GM12878 (cell line): Measurements from ENCODE around the gene EFHD2. TPM values are rescaled to one million over a fixed set of nuclear protein-coding genes. Genes with fewer than 3 reads are reported as not detected.
"Not testable (repeated sequence)": the region's sequence is repeated elsewhere in the genome, so short reads cannot be mapped to it uniquely, and the experiment has no call there.

Experiments used
- ATAC-seq: fragments of 200-7000 bp; cut with Tn5 transposase; 3 replicates; pipeline ENCODE4 v1.9.1; 2020; ENCODE audit warnings: mild to moderate bottlenecking, moderate library complexity
- BruUV-seq: library from RNA; stranded (reverse); fragments of 400-500 nt; replicated peaks from 2 replicates; lab custom pipeline; 2021; lab: Mats Ljungman, UMichigan
- CTCF ChIA-PET: fragments of 300-600 bp; sonication (Branson Sonifier 250); formaldehyde crosslinking; extraction: SDS; loops from one replicate; lab custom pipeline; 2021; ENCODE audit warnings: inconsistent platforms; lab: Yijun Ruan, JAX
- POLR2A ChIA-PET: fragments of 350-600 bp; formaldehyde crosslinking; extraction: SDS; loops from one replicate; lab custom pipeline; 2021; ENCODE audit warnings: inconsistent platforms; lab: Charles Lee
- RAD21 ChIA-PET: fragments of 300-600 bp; sonication (Branson Sonifier 250); formaldehyde crosslinking; loops from one replicate; lab custom pipeline; 2023; ENCODE audit warnings: antibody characterized with exemption; ENCODE audit not compliant: unreplicated experiment; lab: Charles Lee
- SMC1A ChIA-PET: fragments of 300-600 bp; sonication (Branson Sonifier 250); formaldehyde crosslinking; loops from one replicate; lab custom pipeline; 2023; ENCODE audit not compliant: unreplicated experiment, uncharacterized antibody; lab: Charles Lee
- DNase-seq: peaks from one replicate; pipeline ENCODE4 v3.0.0-alpha.2; 2011; ENCODE audit warnings: low read depth, low spot score
- FAIRE-seq: peaks from 3 replicates; lab custom pipeline; 2011; peaks lifted over from hg19 to GRCh38; lab: Jason Lieb, UNC
- H2AFZ ChIP-seq: 2 replicates; pipeline ENCODE4 v1.6.0; 2011; ENCODE audit warnings: low read depth, low read length, control low read depth; ENCODE audit not compliant: control insufficient read depth
- H3K27ac ChIP-seq: 2 replicates; pipeline ENCODE4 v1.5.1; 2011; ENCODE audit warnings: control low read depth; ENCODE audit not compliant: control insufficient read depth, insufficient read depth
- H3K27me3 ChIP-seq, 2 experiments: replicated peaks in 1 of 2; 2 replicates each; pipeline versions ENCODE4 v1.6.0 to v1.6.1; 2011; ENCODE audit warnings: low read length in 1 of 2; ENCODE audit not compliant: control insufficient read depth in 2 of 2, insufficient read depth in 2 of 2
- H3K36me3 ChIP-seq, 2 experiments: 2 replicates each; pipeline ENCODE4 v1.5.1; 2011; ENCODE audit warnings: low read length in 1 of 2; ENCODE audit not compliant: control insufficient read depth in 2 of 2, insufficient read depth in 2 of 2
- H3K4me1 ChIP-seq: 2 replicates; pipeline ENCODE4 v1.6.1; 2011; ENCODE audit warnings: mild to moderate bottlenecking, low read length, moderate library complexity, mixed read lengths; ENCODE audit not compliant: control insufficient read depth, insufficient read depth
- H3K4me2 ChIP-seq: 2 replicates; pipeline ENCODE4 v1.6.0; 2011; ENCODE audit warnings: control low read depth; ENCODE audit not compliant: control insufficient read depth, insufficient read depth
- H3K4me3 ChIP-seq: fragments of 200-600 bp; sonication (generic); 2 replicates; pipeline ENCODE4 v1.5.1; 2016
- H3K79me2 ChIP-seq: 2 replicates; pipeline ENCODE4 v1.6.0; 2011; ENCODE audit warnings: low read length; ENCODE audit not compliant: control insufficient read depth, insufficient read depth
- H3K9ac ChIP-seq: 2 replicates; pipeline ENCODE4 v1.8.0; 2011; ENCODE audit warnings: low read length, control low read depth, mixed read lengths; ENCODE audit not compliant: control insufficient read depth, insufficient read depth
- H3K9me3 ChIP-seq: replicated peaks from 3 replicates; pipeline ENCODE4 v1.5.1; 2011; ENCODE audit warnings: mild to moderate bottlenecking, low read length; ENCODE audit not compliant: control insufficient read depth, insufficient read depth
- H4K20me1 ChIP-seq: 2 replicates; pipeline ENCODE4 v1.6.0; 2011; ENCODE audit not compliant: control insufficient read depth, insufficient read depth
- WGBS: methylation state at CpG from one replicate; pipeline ENCODE4 v1.1.6; 2016; ENCODE audit warnings: low lambda C conversion rate; ENCODE audit not compliant: insufficient replicate concordance, insufficient coverage; ENCODE audit errors: missing lambda C conversion rate; 5-methylcytosine and 5-hydroxymethylcytosine counted together
- in situ Hi-C: fragments of 300-500 bp; cut with MboI; formaldehyde crosslinking; loops from 9 replicates; pipeline ENCODE4 v1.14.3; 2018; ENCODE audit warnings: mixed read lengths
- intact Hi-C: fragments of 100-400 bp; cut with micrococcal nuclease; formaldehyde crosslinking; loops from one replicate; pipeline ENCODE4 v1.14.2; 2022; ENCODE audit not compliant: unreplicated experiment
- polyA plus RNA-seq, 11 experiments: library from polyadenylated mRNA; depleted of rRNA in 4 of 11; unstranded in 6 of 11; stranded (reverse) in 5 of 11; fragments of >200 nt; fragmentation: Nextera tagmentation in 4 of 11; fragmentation: Illumina TruSeq in 1 of 11; extraction: Ambion mirVana in 4 of 11; extraction: Trizol in 1 of 11; gene quantifications; 1 replicate in 1 of 11; 2 replicates in 10 of 11; pipeline versions ENCODE4 v1.2.1 to v1.2.3, GENCODE V29; 2011 to 2016; ENCODE audit warnings: inconsistent platforms in 2 of 11, missing spikeins in 2 of 11, low read depth in 1 of 11
- total RNA-seq, 4 experiments: library from RNA; depleted of rRNA in 3 of 4; stranded (reverse); fragments of >200 nt in 3 of 4; fragmentation: Illumina TruSeq in 1 of 4; extraction: Trizol in 1 of 4; gene quantifications; 2 replicates each; pipeline versions ENCODE4 v1.2.1 to v1.2.3, GENCODE V29; 2013 to 2021

EFHD2 gene
- total and polyA plus RNA-seq, 10 of the 15 experiments (the other 5 are each of a cell fraction or from before 2014, with no cell fraction given), result 4.0 to 114 (median 66.1) TPM

DNA sequence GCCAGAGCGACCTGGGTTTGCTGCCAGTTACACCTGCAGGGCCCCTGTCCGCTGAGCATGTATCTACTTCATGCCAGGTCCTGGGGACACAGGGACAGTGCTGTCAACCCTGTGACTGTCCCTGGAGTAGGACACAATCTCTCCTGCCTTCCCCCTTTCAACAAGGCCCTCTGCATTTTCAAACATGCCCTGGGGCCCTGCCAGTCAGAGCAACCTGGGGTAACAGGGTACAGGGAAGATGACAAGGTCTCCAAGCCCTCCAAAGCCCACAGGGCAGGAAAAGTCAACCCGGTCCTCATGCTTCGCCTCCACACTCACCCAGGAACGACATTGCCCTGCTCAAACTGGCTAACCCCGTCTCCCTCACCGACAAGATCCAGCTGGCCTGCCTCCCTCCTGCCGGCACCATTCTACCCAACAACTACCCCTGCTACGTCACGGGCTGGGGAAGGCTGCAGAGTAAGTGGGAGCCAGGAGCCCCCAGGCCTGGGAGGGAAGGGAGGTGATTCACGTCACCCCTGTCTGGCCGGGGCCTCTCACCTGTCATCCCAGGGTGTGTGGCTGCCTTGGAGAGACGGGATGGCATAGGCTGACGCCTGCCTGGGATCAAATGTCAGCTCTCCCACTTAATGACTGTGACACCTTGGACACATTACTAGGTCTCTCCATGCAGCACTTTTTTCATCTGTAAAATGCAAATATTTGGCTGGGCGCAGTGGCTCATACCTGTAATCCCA, 53.5 kb downstream of the EFHD2 start:
- H3K9me3 ChIP-seq, in situ Hi-C loops, ATAC-seq, H3K27me3 ChIP-seq, H4K20me1 ChIP-seq, H3K9ac ChIP-seq, H2AFZ ChIP-seq, BruUV-seq, RAD21 ChIA-PET, SMC1A ChIA-PET, DNase-seq, POLR2A ChIA-PET, H3K4me3 ChIP-seq, H3K79me2 ChIP-seq, H3K4me1 ChIP-seq, H3K36me3 ChIP-seq, H3K4me2 ChIP-seq, H3K27ac ChIP-seq, FAIRE-seq, intact Hi-C loops, CTCF ChIA-PET: not testable (repeated sequence)
- 34% methylated on average over 11 of the region's 15 CpGs for WGBS

DNA sequence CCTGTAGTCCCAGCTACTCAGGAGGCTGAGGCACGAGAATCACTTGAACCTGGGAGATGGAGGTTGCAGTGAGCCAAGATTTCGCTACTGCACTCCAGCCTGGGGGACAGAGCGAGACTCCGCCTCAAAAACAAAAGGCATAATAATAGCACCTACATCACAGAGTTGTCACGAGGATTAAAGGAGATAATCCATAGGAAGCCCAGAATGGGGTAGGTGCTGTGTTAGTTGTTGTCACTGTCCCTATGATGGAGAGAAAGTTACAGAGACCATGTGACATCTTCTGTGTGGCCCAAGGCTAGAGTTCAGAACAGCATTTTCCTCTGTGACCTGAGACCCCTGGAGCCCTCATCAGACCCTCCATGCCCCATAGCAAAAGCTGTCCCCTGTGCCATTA, 54.2 kb downstream of the EFHD2 start:
- POLR2A ChIA-PET, ATAC-seq, H4K20me1 ChIP-seq, intact Hi-C loops, H2AFZ ChIP-seq, CTCF ChIA-PET, RAD21 ChIA-PET, H3K4me2 ChIP-seq, H3K27ac ChIP-seq, in situ Hi-C loops, DNase-seq, H3K79me2 ChIP-seq, H3K4me1 ChIP-seq, H3K36me3 ChIP-seq, H3K4me3 ChIP-seq, BruUV-seq, H3K27me3 ChIP-seq, SMC1A ChIA-PET, FAIRE-seq, H3K9me3 ChIP-seq, H3K9ac ChIP-seq: not testable (repeated sequence)
- 19% methylated on average over 5 of the region's 5 CpGs for WGBS
